Astrocyte (in vitro differentiated cells and primary cell): ENCODE data around the gene HOXD4. TPM values are rescaled to one million over a fixed set of nuclear protein-coding genes. Genes with fewer than 3 reads are reported as not detected.
A peak's percentile ranks its signal among the peaks of the same experiment; 100 is the strongest.

Source experiments
- DNase-seq: peaks from one replicate; pipeline ENCODE4 v3.0.0-alpha.2; 2010; ENCODE audit warnings: low read depth
- FAIRE-seq: peaks from 2 replicates; lab custom pipeline; 2011; peaks lifted over from hg19 to GRCh38; lab: Jason Lieb, UNC
- H2AFZ ChIP-seq: 2 replicates; pipeline ENCODE4 v1.6.0; 2012; ENCODE audit warnings: low read depth, low read length, inconsistent platforms
- H3K27ac ChIP-seq: 2 replicates; pipeline ENCODE4 v1.5.1; 2011; ENCODE audit warnings: low read depth, low read length, inconsistent platforms
- H3K27me3 ChIP-seq: 2 replicates; pipeline ENCODE4 v1.6.0; 2011; ENCODE audit warnings: low read length, inconsistent platforms; ENCODE audit not compliant: insufficient read depth
- H3K36me3 ChIP-seq: 2 replicates; pipeline ENCODE4 v1.5.1; 2011; ENCODE audit warnings: low read length, inconsistent platforms; ENCODE audit not compliant: insufficient read depth
- H3K4me1 ChIP-seq: 2 replicates; pipeline ENCODE4 v1.5.1; 2011; ENCODE audit warnings: low read length, inconsistent platforms; ENCODE audit not compliant: insufficient read depth
- H3K4me2 ChIP-seq: 2 replicates; pipeline ENCODE4 v1.6.0; 2012; ENCODE audit warnings: low read length, inconsistent platforms
- H3K4me3 ChIP-seq: 2 replicates; pipeline ENCODE4 v1.5.1; 2011; ENCODE audit warnings: low read depth, mild to moderate bottlenecking, low read length, inconsistent platforms; ENCODE audit not compliant: insufficient read depth
- H3K79me2 ChIP-seq: 2 replicates; pipeline ENCODE4 v1.6.0; 2012; ENCODE audit warnings: mild to moderate bottlenecking, low read length, inconsistent platforms; ENCODE audit not compliant: insufficient read depth
- H3K9ac ChIP-seq: 2 replicates; pipeline ENCODE4 v1.6.0; 2012; ENCODE audit warnings: mild to moderate bottlenecking, low read length, inconsistent platforms
- H3K9me3 ChIP-seq: 2 replicates; pipeline ENCODE4 v1.5.1; 2012; ENCODE audit warnings: low read depth, mild to moderate bottlenecking, low read length, inconsistent platforms; ENCODE audit not compliant: insufficient read depth
- H4K20me1 ChIP-seq: 2 replicates; pipeline ENCODE4 v1.6.0; 2012; ENCODE audit warnings: low read length, inconsistent platforms; ENCODE audit not compliant: insufficient read depth
- H3K27ac Mint-ChIP-seq: one replicate; pipeline ENCODE4 v1.8.0; 2021; ENCODE audit warnings: mild to moderate bottlenecking, mixed read lengths; ENCODE audit not compliant: unreplicated experiment
- H3K27me3 Mint-ChIP-seq: one replicate; pipeline ENCODE4 v1.8.0; 2021; ENCODE audit warnings: low read depth, mixed read lengths; ENCODE audit not compliant: unreplicated experiment
- H3K36me3 Mint-ChIP-seq: one replicate; pipeline ENCODE4 v1.8.0; 2021; ENCODE audit warnings: low read depth, mixed read lengths; ENCODE audit not compliant: unreplicated experiment
- H3K4me1 Mint-ChIP-seq: one replicate; pipeline ENCODE4 v1.8.0; 2021; ENCODE audit warnings: low read depth, mixed read lengths; ENCODE audit not compliant: unreplicated experiment
- H3K4me3 Mint-ChIP-seq: one replicate; pipeline ENCODE4 v1.8.0; 2021; ENCODE audit warnings: mild to moderate bottlenecking, moderate library complexity, mixed read lengths; ENCODE audit not compliant: unreplicated experiment
- H3K9me3 Mint-ChIP-seq: one replicate; pipeline ENCODE4 v1.8.0; 2021; ENCODE audit warnings: mild to moderate bottlenecking, mixed read lengths; ENCODE audit not compliant: unreplicated experiment
- EZH2 ChIP-seq: IDR thresholded peaks from 2 replicates; pipeline ENCODE4 v1.6.1; 2012; ENCODE audit warnings: mild to moderate bottlenecking, low read length, inconsistent platforms; ENCODE audit not compliant: insufficient read depth
- total RNA-seq: library from RNA; stranded (reverse); gene quantifications from 2 replicates; pipeline ENCODE4 v1.2.1, GENCODE V29; 2021
- TF ChIP-seq, protein P1 (sequence below): IDR thresholded peaks from 2 replicates; pipeline ENCODE4 v1.5.1; 2011; ENCODE audit warnings: low read depth, mild to moderate bottlenecking, inconsistent platforms, low read length, moderate library complexity; ENCODE audit not compliant: insufficient read depth

Gene HOXD4
- total RNA-seq, 1 donor from 2014 or later, result not detected

GRCh38 chr2:176109192-176109901 is 42.0 kb upstream of the HOXD4 start:
- H2AFZ ChIP-seq, result no peak overlapping the region
- DNase-seq, result no peak
- H3K27ac ChIP-seq, result no peak overlapping the region
- TF ChIP-seq, protein P1, sequence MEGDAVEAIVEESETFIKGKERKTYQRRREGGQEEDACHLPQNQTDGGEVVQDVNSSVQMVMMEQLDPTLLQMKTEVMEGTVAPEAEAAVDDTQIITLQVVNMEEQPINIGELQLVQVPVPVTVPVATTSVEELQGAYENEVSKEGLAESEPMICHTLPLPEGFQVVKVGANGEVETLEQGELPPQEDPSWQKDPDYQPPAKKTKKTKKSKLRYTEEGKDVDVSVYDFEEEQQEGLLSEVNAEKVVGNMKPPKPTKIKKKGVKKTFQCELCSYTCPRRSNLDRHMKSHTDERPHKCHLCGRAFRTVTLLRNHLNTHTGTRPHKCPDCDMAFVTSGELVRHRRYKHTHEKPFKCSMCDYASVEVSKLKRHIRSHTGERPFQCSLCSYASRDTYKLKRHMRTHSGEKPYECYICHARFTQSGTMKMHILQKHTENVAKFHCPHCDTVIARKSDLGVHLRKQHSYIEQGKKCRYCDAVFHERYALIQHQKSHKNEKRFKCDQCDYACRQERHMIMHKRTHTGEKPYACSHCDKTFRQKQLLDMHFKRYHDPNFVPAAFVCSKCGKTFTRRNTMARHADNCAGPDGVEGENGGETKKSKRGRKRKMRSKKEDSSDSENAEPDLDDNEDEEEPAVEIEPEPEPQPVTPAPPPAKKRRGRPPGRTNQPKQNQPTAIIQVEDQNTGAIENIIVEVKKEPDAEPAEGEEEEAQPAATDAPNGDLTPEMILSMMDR, result no peak
- peak; percentile 42 for TF ChIP-seq EZH2
- H3K27ac Mint-ChIP-seq, result peak overlapping the region; percentile 48
- H3K27me3 ChIP-seq, result peaks cover 87% of the 10 kb centered on the region
- H3K4me3 Mint-ChIP-seq, result no peak overlapping the region
- no peak overlapping the region for H3K4me2 ChIP-seq
- peaks cover 80% of the 10 kb centered on the region for H3K27me3 Mint-ChIP-seq
- FAIRE-seq, result no peak
- no peak overlapping the region for H3K9ac ChIP-seq
- H3K36me3 Mint-ChIP-seq, result no peaks in the 10 kb centered on the region
- H3K4me1 Mint-ChIP-seq, result peaks cover 2% of the 10 kb centered on the region
- peaks cover 16% of the 10 kb centered on the region for H3K9me3 Mint-ChIP-seq
- peaks cover 4% of the 10 kb centered on the region for H4K20me1 ChIP-seq
- H3K36me3 ChIP-seq, result no peaks in the 10 kb centered on the region
- H3K9me3 ChIP-seq, result peaks cover 4% of the 10 kb centered on the region
- no peaks in the 10 kb centered on the region for H3K79me2 ChIP-seq
- no peaks in the 10 kb centered on the region for H3K4me1 ChIP-seq
- H3K4me3 ChIP-seq, result no peak overlapping the region

DNA sequence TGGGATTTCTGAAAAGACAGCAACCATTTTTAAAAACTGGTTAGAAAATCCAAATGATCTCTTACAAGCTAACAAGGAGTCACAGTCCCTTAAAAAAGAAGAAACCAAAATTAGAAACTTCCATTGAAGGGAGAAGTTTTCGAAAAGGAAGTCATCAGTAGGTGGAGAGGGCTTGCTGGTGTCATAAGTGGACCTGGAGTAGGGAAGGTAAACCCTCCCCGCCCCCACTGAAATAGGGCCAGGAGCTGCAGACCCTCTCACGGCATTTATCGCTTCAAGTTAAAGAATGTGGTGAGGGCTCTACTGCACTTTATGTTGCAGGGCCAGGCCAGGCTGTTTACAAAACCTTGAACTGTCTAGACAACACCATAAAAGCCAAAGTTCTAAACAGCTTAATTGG is 41.4 kb upstream of the HOXD4 start:
- no peaks in the 10 kb centered on the region for H3K79me2 ChIP-seq
- H3K27me3 Mint-ChIP-seq, result peaks cover 80% of the 10 kb centered on the region
- peaks cover 4% of the 10 kb centered on the region for H4K20me1 ChIP-seq

More for the DNA sequence above, 41.4 kb upstream of the HOXD4 start:
- Histone ChIP-seq H3K4me3 (no peak overlapping the region), H2AFZ (no peak overlapping the region), H3K9me3 (peaks cover 4% of the 10 kb centered on the region), H3K27ac (no peak overlapping the region), H3K4me1 (no peaks in the 10 kb centered on the region), H3K27me3 (peaks cover 87% of the 10 kb centered on the region), H3K9ac (no peak overlapping the region), H3K4me2 (no peak overlapping the region), H3K36me3 (no peaks in the 10 kb centered on the region)
- no peak overlapping the region for H3K27ac Mint-ChIP-seq
- H3K4me1 Mint-ChIP-seq, result peaks cover 2% of the 10 kb centered on the region
- H3K4me3 Mint-ChIP-seq, result no peak overlapping the region
- no peaks in the 10 kb centered on the region for H3K36me3 Mint-ChIP-seq
- peaks cover 16% of the 10 kb centered on the region for H3K9me3 Mint-ChIP-seq
- no peak for FAIRE-seq
- no peak for DNase-seq
- TF ChIP-seq, protein P1, result no peak
- TF ChIP-seq EZH2, result no peak
